Parathyroid adenoma (tissue), 2 donors: ENCODE measurements around the gene MANSC1.

Source experiments
- H2AFZ ChIP-seq: fragments of 300-600 bp; sonication (generic); one replicate; pipeline ENCODE4 v1.7.0; 2017; ENCODE audit warnings: antibody characterized with exemption, mild to moderate bottlenecking
- H3K27ac ChIP-seq: fragments of 300-600 bp; sonication (generic); one replicate; pipeline ENCODE4 v1.7.0; 2017
- H3K27me3 ChIP-seq: fragments of 300-600 bp; sonication (generic); one replicate; pipeline ENCODE4 v1.7.0; 2017; ENCODE audit warnings: low read length; ENCODE audit not compliant: control insufficient read depth, insufficient read depth
- H3K36me3 ChIP-seq: fragments of 300-600 bp; sonication (generic); one replicate; pipeline ENCODE4 v1.7.0; 2017; ENCODE audit warnings: low read length; ENCODE audit not compliant: control insufficient read depth, insufficient read depth
- H3K4me1 ChIP-seq: fragments of 300-600 bp; sonication (generic); one replicate; pipeline ENCODE4 v1.7.0; 2017; ENCODE audit warnings: control low read depth
- H3K4me2 ChIP-seq: fragments of 300-600 bp; sonication (generic); one replicate; pipeline ENCODE4 v1.7.0; 2017; ENCODE audit warnings: low read length
- H3K4me3 ChIP-seq: fragments of 300-600 bp; sonication (generic); one replicate; pipeline ENCODE4 v1.7.0; 2017; ENCODE audit warnings: low read depth, low read length
- H3K79me2 ChIP-seq: fragments of 300-600 bp; sonication (generic); one replicate; pipeline ENCODE4 v1.7.0; 2017; ENCODE audit warnings: control low read depth
- H3K9ac ChIP-seq: fragments of 300-600 bp; sonication (generic); one replicate; pipeline ENCODE4 v1.7.0; 2017; ENCODE audit warnings: mild to moderate bottlenecking
- H3K9me3 ChIP-seq: fragments of 300-600 bp; sonication (generic); one replicate; pipeline ENCODE4 v1.7.0; 2017; ENCODE audit warnings: low read length; ENCODE audit not compliant: control insufficient read depth
- TF ChIP-seq, protein P1 (sequence below): fragments of 300-600 bp; sonication (generic); IDR thresholded peaks from one replicate; pipeline ENCODE4 v1.7.0; 2017; ENCODE audit warnings: antibody characterized with exemption, mild to moderate bottlenecking
- donor health status: primary hyperparathyroidism.

Gene MANSC1

DNA sequence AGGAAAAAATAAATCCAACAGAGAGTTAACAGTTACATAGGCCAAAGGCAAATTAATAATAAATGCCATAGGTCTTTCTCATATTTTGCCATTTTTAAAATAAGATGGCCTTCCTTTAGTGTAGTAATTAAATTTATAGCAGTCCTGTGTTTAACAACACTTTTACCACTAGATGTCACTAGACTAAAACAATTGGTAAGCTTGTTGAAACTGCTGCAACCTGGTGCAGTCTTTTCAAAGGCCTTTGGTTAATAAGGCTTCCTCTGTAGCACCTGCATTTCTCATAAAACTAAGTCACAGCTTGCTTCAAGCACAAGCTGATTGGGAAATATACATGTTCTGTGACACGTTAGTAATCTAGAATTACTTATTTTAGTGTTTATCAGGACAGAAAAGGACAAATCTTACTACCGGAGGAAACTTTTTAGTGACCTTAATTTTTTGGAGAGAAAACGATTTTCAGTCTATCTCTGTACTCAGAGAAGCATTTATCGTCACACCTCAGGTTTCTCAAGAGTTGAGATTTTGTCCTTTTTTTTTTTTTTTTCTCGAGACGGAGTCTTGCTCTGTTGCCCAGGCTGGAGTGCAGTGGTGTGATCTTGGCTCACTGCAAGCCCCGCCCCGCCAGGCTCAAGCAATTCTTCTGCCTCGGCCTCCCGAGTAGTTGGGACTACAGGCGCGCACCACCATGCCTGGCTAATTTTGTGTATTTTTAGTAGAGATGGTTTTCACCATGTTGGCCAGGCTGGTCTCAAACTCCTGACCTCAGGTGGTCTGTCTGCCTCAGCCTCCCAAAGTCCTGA, 26.8 kb upstream of the MANSC1 start:
- Histone ChIP-seq H3K4me2 (no peak overlapping the region), H3K9me3 (no peaks in the 10 kb centered on the region), H3K4me3 (no peak overlapping the region), H3K36me3 (no peaks in the 10 kb centered on the region), H3K9ac (no peak overlapping the region), H2AFZ (no peak overlapping the region), H3K27me3 (no peaks in the 10 kb centered on the region), H3K79me2 (peaks cover 12% of the 10 kb centered on the region), H3K27ac (no peak overlapping the region), H3K4me1 (no peaks in the 10 kb centered on the region)
- TF ChIP-seq, protein P1, sequence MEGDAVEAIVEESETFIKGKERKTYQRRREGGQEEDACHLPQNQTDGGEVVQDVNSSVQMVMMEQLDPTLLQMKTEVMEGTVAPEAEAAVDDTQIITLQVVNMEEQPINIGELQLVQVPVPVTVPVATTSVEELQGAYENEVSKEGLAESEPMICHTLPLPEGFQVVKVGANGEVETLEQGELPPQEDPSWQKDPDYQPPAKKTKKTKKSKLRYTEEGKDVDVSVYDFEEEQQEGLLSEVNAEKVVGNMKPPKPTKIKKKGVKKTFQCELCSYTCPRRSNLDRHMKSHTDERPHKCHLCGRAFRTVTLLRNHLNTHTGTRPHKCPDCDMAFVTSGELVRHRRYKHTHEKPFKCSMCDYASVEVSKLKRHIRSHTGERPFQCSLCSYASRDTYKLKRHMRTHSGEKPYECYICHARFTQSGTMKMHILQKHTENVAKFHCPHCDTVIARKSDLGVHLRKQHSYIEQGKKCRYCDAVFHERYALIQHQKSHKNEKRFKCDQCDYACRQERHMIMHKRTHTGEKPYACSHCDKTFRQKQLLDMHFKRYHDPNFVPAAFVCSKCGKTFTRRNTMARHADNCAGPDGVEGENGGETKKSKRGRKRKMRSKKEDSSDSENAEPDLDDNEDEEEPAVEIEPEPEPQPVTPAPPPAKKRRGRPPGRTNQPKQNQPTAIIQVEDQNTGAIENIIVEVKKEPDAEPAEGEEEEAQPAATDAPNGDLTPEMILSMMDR = peak; percentile 83

DNA sequence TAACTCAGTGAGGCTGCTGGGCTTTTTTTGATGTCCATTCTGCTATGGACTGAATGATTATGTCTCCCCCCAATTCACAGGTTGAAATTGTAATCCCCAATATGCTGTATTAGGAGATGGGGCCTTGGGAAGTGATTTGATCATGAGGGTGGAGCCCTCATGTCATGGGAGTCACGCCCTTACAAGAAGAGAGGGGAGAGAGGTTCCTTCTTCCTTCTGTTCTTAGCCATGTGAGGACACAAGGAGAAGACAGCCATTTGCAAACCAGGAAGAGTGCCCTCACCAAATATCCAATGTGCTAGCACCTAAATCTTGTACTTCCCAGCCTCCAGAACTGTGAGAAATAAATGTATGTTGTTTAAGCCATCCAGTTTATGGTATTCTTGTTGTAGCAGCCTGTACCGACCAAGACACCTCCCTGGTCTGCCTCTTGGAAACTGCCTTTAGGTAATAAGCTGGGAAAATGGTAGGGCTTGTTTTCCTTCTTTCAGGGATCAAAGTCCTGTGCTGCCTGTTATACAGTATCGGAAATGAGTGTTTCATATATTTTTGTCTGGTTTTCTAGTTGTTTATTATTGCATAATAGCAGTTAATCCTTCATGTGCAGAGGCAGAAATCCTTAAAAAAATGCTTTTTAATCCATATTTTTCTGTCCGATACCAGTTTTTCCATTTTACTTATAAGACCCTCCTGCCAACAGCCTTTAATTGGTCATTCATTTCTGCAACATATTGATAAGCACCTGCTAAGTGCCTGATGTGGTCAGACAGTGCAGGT, 23.1 kb upstream of the MANSC1 start:
- H3K4me1 ChIP-seq = no peaks in the 10 kb centered on the region
- TF ChIP-seq, protein P1 = no peak

GRCh38 chr12:12367482-12367998, 17.5 kb upstream of the MANSC1 start:
- Histone ChIP-seq H3K4me3 (no peak overlapping the region), H2AFZ (no peak overlapping the region), H3K27me3 (no peaks in the 10 kb centered on the region), H3K9me3 (no peaks in the 10 kb centered on the region), H3K4me2 (no peak overlapping the region), H3K27ac (no peak overlapping the region), H3K36me3 (no peaks in the 10 kb centered on the region), H3K4me1 (peaks cover 2% of the 10 kb centered on the region), H3K79me2 (no peaks in the 10 kb centered on the region), H3K9ac (no peak overlapping the region)
- TF ChIP-seq, protein P1 = no peak

More for the DNA sequence above, 23.1 kb upstream of the MANSC1 start:
- no peak overlapping the region for H3K9ac ChIP-seq
- H3K79me2 ChIP-seq = peaks cover 9% of the 10 kb centered on the region
- H3K36me3 ChIP-seq = no peaks in the 10 kb centered on the region
- no peak overlapping the region for H3K4me3 ChIP-seq
- no peak overlapping the region for H3K27ac ChIP-seq
- H3K9me3 ChIP-seq = no peaks in the 10 kb centered on the region
- no peaks in the 10 kb centered on the region for H3K27me3 ChIP-seq
- H3K4me2 ChIP-seq = no peak overlapping the region
- no peak overlapping the region for H2AFZ ChIP-seq

GRCh38 chr12:12366701-12367481, 16.8 kb upstream of the MANSC1 start:
- Histone ChIP-seq H3K79me2 (no peaks in the 10 kb centered on the region), H3K4me2 (no peak overlapping the region), H3K4me1 (peaks cover 2% of the 10 kb centered on the region), H3K9ac (no peak overlapping the region), H3K27ac (no peak overlapping the region), H3K9me3 (no peaks in the 10 kb centered on the region), H3K36me3 (no peaks in the 10 kb centered on the region), H3K4me3 (no peak overlapping the region), H3K27me3 (no peaks in the 10 kb centered on the region), H2AFZ (no peak overlapping the region)
- TF ChIP-seq, protein P1 = no peak
